ENCODE measurements around the gene CACHD1.

The CACHD1 gene

DNA sequence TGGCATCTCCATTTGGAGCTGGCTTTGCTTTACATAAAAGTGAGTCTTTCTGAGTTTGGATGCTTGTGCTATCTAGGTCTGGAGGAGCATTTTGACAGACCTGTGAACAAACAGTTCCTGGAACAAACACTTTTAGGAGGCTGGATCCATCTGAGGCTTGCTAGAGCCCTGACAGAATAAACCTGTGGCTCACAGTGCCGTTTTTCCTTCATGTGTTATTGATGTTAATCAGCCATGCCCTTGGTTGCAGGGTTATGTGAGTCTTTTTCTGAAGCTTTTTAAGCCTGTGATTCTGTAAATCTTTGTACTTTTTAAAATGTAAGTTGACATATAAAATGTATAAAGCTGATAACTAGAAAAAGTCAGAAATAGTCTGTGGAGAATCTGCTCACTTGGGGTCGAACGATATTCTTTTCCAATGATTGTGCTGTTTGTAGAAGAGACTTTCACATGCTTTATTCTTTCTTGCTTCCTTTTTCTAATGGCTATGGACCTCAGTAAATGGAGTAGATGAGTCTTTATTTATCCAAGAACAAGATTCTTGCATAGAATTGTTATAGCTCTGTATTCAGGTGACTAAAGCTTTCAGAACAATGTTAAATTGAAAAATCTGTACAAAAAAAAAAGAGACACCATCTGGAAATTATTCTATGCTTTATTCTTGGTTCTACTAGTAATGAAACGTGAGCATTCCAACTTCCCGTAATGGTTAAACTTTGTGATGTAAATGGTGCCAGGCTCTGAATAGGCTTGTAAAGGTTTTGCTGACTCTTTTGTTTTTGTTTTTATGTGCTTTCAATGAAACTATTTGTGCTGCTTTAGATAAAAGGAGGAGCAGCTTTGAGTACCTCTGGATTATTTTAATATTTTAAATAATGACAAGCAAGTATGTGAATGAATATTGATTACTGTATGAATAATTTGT, 53.7 kb downstream of the CACHD1 start:
- no peak for DNase-seq (ENCODE audit: low read depth in 2 of 2)

DNA sequence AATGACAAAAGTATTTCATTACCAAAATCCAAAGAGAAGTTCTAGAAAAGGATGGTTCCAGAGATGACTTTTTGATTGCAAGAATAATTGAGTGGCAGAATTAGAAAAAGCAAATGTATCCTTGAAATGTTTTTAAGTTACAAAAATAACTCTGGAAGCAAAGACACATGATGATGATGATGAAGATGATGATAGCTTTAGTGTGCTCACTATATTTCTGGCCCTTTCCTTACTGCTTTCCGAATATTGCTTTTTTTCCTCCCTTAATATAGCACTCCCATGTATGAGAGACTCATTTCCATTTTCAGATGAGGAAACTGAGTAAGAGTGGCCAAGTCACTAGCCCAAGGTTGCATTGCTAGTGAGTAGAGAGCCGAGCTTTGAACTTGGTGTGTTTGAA, 54.7 kb downstream of the CACHD1 start:
- DNase-seq (ENCODE audit: low read depth in 2 of 2) = no peak

DNA sequence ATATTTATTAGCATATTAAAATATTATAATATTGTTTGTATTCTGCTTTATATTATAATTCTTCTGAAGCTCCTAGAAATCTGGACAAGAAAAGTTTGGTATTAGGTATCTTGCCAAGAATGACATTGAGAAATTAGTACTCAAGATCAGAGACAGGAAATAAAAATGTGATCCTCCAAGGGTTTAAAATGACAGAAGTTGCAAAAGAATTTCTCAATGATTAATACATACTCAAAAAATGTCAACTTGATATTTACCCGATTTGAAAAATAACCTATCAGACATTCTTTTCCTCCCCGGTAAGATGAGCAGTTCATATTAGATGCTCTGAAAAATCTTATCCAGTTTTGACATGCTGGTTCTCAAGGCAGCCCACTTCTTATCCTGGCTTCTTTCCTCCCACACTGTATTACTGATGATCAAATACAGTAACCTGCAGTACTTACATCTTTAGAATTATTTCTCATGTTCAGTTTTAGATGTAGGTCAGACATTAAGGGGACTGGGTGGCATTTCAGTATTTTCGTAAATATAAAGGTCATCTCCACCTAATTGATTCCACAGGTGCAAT, 55.3 kb downstream of the CACHD1 start:
- DNase-seq (ENCODE audit: low read depth in 2 of 2) = no peak

DNA sequence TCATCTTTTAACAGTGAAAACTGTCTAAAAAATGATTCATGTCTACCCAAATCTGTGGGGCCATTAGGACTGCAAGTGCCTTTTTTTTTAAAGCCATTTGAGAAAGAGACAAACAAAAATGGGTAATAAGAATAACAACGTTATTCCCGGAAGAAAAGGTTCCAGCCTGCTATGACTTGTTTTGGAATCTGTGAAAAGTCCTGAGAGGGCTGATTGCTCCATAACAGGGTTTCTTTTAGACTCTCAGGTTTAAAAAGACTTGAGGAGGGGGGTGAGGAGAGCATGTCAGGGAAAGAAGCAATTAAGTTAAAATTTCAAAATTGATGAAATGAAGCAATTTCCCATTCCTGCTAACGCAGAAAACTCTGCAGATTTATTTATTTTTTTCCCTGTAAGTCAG, 56.4 kb downstream of the CACHD1 start:
- DNase-seq (ENCODE audit: low read depth in 2 of 2) = no peak

DNA sequence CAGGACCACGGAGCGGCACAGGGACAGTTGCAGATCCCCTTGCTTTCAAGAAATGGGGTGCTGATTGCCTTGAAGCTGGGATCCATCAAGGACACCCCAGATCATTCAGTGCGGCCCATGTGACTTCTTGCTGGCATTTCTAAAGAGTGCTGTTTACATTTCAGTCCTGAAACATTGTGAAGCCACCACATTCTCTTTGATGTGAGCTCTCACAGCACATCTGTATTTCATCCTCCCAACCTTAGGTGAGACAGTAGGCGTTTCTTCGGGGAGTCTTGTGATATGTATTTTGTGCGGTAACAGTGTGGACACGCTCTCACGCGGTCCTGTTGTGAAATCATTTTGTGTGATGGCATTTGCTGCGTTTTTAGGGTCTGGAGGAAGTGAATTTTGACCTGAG, 57.2 kb downstream of the CACHD1 start:
- DNase-seq (ENCODE audit: low read depth in 2 of 2) = no peak

DNA sequence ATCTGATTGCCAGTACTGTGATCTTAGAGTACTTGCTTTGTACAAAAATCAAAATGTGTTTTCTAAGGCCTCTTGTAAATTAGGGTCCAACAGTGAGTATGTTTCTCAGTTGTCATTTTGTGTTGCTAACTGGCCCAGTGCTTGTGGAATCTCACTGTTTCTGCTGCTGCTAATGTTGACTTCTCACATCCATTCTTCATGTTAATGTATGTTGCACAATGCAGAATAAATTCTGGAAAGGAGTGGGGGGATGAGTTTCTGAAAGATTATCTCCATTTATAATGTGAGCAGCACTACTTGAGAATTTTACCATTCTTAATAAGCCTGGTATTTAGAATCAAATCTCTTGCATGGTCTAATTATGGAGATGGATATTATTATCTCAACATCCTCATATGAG, 57.9 kb downstream of the CACHD1 start:
- DNase-seq (ENCODE audit: low read depth in 2 of 2) = no peak

DNA sequence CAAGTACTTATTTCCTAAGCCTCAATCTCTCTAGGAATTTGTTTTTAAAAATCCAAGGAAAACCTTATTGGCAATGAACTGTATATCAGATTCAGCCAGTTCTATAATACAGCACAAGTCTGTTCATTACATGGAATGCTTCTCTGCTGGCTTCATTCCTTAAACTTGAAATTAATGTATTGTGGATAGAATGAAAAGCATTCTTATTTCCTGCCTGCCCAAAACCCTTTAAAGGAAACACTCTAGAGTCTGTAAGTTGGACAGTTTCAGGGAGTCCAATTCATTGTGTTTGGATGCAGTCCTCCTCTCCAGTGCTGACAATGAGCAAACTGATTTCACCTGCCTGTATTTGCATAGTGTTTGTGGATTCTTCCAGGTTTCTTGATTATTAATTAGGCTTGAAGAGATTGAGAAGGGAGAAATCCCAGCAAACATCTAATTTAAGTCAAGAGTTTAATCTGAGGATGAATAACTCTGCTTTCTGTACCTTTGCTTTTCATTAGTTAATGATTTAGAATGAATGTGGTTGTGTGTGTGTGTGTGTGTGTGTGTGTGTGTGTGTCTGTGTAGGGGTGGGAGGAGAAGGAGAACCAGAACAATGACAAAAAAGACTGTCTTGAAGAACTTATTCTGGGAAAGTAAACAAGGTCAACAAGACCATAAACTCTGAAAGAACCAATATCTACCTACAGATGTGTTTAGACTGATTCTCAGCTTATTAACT, 61.2 kb downstream of the CACHD1 start:
- DNase-seq (ENCODE audit: low read depth in 2 of 2) = no peak

DNA sequence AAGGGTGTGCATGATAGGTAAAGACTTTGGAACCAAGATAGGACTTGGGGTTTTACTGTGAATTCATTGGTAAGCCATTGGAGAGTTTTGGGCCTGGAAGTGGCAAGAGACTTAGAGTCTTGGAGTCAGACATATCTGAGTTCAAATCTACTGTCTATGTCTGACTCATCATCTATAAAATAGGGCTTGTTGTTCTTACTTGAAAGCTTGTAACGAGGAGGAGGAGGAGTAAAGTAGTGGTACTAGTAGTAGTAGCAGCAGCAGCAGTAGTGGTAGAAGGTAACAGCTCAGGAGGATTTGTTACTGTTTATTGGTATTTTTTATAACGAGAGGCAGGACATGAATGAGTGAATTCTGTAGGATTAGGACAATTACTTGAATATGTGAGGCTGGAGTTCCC, 62.7 kb downstream of the CACHD1 start:
- DNase-seq (ENCODE audit: low read depth in 2 of 2) = no peak

DNA sequence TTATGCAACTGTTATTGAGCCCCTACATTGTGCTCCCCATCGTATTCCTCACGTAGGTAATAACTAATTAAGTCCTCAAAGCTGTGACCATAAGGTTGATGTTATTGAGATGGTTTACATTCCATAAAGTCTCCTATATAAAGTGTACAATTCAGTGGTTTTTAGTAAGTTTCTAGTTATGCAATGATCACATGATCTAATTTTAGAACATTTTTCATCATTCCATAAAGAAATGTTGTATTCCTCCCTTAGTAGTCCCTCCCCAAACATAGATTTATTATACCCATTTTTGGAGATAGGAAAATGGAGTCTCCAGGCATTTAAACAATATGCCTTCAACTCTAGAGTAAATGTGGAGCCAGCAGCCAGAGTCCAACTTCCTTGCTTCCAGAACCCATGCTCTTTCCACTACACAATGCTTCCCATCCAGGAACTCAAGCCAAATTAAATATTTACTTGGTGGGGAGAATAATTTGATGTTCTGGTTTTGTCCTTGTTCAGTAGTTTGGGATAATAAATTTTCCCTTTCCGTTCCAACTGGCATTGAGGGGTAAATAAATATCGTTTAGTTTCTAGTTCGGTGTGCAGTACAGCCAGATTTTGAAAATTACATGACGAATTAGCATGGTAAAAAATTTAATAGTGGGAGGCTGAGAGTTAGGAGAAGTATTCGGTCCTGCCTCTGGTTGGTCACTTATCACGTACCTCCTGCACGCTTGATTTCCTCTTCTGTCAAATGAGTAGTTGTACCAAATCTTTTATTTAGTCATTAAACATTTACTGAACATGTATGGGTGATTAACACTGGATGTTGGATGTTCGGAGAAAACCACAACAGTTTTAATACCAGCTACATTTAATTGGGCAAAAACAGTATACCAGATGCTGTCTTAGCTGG, 66.3 kb downstream of the CACHD1 start:
- no peak for DNase-seq (ENCODE audit: low read depth in 2 of 2)

DNA sequence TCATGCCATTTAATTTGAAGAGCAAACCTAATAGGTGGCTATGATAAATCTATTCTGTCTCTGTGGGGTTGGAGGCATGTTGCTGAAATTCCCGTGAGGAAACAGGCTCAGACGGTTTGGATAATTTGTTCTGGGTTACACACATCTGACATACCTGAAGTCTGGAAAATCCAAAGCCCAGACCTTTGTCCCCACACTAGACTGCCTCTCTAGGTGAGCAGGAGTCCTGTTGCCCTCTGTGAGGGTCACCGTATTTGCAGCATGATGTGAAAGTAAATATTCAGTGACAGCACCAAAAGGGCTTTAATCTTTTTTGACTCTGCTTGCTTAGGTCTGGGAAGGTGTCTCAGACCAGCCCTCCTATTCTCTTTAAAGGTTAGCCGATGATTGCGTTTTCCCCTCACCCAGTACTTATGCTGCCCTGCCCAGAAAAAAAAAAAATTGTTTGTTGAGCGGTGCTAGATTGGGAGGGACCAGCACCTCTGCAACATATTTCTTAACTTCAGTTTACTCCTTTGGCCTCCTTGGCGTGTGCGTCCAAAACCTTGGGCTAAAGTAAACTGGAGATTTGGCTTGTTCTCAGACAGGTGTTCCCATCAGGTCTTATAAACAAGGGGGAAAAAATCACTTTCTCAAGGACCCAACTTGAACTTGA, 67.0 kb downstream of the CACHD1 start:
- no peak for DNase-seq (ENCODE audit: low read depth in 2 of 2)

DNA sequence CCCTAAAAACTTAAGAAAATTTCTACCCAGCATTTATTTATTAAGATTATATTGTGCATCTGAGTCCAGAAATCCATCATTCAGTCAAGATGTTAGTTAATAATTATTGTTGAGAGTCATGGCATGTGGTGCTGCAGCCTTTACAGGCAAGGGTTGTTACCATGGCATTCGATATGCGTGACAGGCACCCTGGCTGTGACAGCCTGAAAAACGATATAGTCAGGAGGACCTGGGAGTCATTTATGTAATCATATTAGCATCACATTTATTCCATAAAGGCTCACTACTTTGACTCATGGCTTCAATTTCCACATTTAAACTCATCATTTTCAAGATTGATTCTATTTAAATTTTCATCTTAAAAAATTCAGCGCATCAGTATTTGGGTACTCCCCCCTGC, 68.0 kb downstream of the CACHD1 start:
- DNase-seq (ENCODE audit: low read depth in 2 of 2) = no peak

DNA sequence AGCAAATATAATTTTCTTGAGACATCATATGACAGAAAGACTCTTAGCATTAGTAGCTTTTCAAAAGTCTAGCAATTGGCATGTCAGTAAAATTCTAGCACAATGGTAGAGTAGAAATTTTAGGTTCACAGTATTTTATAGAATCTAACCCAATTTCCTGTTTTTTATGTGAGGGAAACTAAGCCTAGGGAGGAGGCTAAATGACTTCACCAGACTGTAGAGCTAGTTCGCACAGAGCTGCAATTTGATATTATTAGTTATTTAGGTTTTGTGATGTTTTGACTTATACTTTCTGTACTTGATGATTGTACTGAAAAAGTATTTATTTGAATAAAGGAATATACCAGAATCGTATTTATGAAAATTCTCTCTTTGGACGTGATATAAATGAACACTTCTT, 68.5 kb downstream of the CACHD1 start:
- DNase-seq (ENCODE audit: low read depth in 2 of 2) = no peak

DNA sequence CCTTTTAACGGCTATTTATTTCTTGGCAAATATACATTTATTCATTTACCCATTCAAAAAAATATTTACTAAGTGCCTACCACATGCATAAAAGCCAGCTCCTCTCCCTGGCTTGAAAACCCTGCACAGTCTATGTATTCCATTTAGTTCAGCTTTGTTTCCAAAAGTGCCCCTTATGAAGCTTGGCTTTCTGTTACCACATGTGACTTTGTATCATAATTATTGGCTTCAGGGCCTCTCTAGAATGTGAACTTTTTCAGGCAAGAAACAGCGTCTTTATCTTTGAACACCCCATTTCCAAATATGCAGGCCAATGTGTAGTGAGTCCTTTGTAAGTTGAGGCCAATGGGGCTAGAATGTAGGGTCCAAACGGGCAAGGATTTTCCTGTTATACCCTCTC, 69.4 kb downstream of the CACHD1 start:
- no peak for DNase-seq (ENCODE audit: low read depth in 2 of 2)

DNA sequence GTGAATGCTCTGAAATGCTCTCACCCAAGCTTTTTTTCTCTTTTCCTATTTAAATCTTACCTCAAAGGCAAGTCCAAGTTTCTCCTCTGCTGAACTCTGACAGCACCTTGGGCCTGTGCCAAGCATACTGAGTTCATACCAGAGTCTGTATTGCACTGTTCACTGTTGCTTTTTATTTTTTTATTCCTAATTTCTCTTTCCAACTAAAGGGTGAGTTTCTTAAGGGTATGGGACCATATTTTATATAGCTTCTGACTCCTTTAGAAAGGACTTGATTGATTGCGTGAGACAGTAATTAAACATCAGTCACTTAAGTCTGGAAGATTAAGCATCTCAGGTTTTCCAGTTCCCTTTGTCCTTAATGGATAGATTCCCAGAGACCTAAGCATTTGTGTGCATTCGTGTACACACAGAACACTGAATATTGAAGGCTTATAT, 69.9 kb downstream of the CACHD1 start:
- no peak for DNase-seq (ENCODE audit: low read depth in 2 of 2)

DNA sequence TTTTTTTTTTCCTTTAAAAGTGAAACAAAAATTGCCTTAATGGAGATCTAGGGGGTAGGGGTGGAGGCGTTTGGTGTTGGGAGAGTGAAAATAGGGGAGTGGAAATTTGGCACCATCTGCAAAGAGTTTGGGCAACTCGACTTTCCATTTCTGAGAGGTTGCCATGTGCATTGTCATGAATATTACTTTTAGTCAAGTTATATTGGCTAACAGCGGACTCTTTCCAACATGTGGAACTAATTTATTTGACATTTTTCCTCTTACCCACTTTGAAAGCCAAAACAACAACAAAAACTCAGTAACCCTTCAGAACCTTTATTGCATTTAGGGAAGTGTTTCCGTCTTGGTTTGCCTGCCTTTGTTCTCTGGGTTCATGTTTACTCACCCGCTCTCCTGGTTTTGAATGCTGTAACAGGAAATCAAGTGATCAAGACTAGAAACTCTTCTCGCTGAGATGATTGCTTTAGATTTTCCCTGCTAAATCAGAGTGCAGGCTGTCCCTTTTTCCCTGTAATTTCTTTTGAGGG, 70.4 kb downstream of the CACHD1 start:
- DNase-seq (ENCODE audit: low read depth in 2 of 2) = no peak

DNA sequence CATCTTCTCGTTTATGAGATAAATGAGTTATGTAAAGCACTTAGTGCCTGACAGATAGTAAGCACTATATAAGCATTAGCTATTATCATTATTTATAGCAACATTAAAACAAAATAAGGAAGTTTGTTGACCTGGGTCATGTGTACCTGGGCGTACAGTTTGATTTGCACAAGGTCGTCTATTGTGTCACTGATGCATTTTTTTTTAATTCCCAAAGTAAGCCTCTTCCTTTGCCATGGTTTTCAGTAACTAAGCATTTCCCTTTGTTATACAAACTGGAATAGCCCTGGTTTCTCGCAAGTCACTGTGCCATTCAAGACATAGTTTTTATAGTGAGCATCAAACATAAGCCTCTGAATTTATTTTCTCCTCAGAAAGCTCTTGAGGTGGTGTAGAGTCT, 72.2 kb downstream of the CACHD1 start:
- DNase-seq (ENCODE audit: low read depth in 2 of 2) = no peak

DNA sequence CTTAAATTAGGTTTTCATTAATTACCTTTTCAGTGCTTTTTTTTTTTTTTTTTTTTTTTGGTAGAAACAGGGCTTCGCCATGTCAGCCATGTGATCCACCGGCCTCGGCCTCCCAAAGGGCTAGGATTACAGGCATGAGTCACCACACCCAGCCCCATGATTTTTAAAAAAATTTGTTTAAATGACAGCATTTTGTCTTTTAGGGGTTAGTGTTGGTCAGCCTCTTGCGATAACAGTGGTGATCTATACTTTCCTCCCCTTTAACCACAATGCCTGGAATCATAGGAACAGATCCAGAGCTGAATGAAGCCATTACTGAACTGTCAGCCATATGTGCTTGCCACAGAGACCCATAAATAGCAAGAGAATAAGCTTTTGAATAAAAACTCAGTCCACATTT, 73.9 kb downstream of the CACHD1 start:
- DNase-seq (ENCODE audit: low read depth in 2 of 2) = no peak

DNA sequence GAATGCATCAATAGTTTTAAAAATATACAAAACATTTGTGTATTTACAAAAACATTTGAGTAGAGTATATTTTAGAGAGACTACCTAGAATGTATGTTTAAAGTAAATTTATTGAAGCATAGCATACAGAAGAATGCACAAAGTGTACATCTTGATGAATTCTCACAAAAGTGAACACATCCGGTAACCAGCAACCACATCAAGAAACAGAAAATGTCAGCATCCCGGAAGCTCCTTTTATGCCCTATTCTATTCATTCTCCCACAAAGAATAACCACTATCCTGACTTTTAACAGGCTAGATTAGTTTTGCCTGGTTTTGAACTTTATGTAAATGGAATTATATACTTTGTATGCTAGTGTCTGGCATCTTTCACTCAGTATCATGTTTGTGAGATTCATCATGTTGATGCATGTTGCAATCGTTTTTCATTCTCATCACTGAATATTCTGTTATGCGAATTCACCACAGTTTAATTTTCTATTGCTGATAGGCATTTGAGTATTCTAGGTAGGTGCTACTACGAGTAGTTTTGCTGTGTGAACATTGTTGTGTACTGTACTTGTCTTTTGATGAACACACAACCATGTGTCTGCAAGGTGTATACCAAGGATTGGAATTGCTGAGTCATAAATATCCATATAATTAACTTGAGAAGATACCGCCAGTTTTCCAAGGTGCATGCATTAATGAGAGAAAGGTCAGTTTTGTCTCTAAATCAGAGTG, 75.4 kb downstream of the CACHD1 start:
- DNase-seq (ENCODE audit: low read depth in 2 of 2) = no peak

DNA sequence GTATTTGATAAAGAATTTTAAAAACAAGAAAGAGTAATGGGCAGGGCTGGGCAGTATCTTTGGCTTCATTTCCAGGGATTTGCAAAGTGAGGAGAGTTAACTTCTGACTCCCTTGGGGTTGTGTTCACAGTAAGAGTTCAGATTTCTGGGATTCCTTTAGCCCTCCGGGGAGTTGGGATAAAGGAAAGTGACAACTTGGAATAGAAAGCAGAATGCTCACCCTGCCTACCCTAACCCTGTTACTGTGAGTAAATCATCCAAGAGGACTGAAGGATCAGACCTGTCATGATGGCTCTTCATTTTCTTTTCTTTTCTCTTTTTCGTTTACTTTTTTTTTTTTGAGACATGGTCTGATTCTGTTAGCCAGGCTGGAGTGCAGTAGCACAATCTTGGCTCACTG, 76.1 kb downstream of the CACHD1 start:
- DNase-seq (ENCODE audit: low read depth in 2 of 2) = no peak
